GM21786 (cell line): ENCODE data around the gene TWSG1.
"Not testable (repeated sequence)": the region's sequence is repeated elsewhere in the genome, so short reads cannot be mapped to it uniquely, and the experiment has no call there.

Experiments used
- ATAC-seq: cut with Tn5 transposase; IDR thresholded peaks from one replicate; pipeline ENCODE4 v1.9.1; 2021; ENCODE audit not compliant: unreplicated experiment

TWSG1 gene

GRCh38 chr18:9386879-9387278 is 52.3 kb downstream of the TWSG1 start:
- ATAC-seq = no peak

GRCh38 chr18:9387891-9388290 is 53.3 kb downstream of the TWSG1 start:
- no peak for ATAC-seq

- no peak for ATAC-seq
These were observed 55.1 kb downstream of the TWSG1 start for GRCh38 chr18:9389706-9390105.

GRCh38 chr18:9392726-9393125 is 58.2 kb downstream of the TWSG1 start:
- no peak for ATAC-seq

GRCh38 chr18:9394046-9394445 is 59.5 kb downstream of the TWSG1 start:
- ATAC-seq = no peak

- ATAC-seq = no peak
These were observed 65.6 kb downstream of the TWSG1 start for GRCh38 chr18:9400197-9400596.

- no peak for ATAC-seq
These were observed 66.6 kb downstream of the TWSG1 start for GRCh38 chr18:9401176-9401575.

GRCh38 chr18:9402358-9403007 is 67.9 kb downstream of the TWSG1 start:
- ATAC-seq = not testable (repeated sequence)

- ATAC-seq = no peak
These were observed 69.4 kb downstream of the TWSG1 start for GRCh38 chr18:9403795-9404564.

GRCh38 chr18:9404565-9405060 is 70.0 kb downstream of the TWSG1 start:
- ATAC-seq = no peak

- ATAC-seq = no peak
These were observed 70.6 kb downstream of the TWSG1 start for GRCh38 chr18:9405130-9405529.

- no peak for ATAC-seq
These were observed 71.4 kb downstream of the TWSG1 start for GRCh38 chr18:9405977-9406376.

GRCh38 chr18:9410515-9410914 is 75.9 kb downstream of the TWSG1 start:
- no peak for ATAC-seq

GRCh38 chr18:9413576-9413975 is 79.0 kb downstream of the TWSG1 start:
- no peak for ATAC-seq

- no peak for ATAC-seq
These were observed 82.0 kb downstream of the TWSG1 start for GRCh38 chr18:9416563-9417072.

GRCh38 chr18:9417073-9417851 is 82.7 kb downstream of the TWSG1 start:
- ATAC-seq = no peak

- ATAC-seq = no peak
These were observed 83.6 kb downstream of the TWSG1 start for GRCh38 chr18:9418047-9418690.

- no peak for ATAC-seq
These were observed 85.5 kb downstream of the TWSG1 start for GRCh38 chr18:9419956-9420631.

- ATAC-seq = no peak
These were observed 86.7 kb downstream of the TWSG1 start for GRCh38 chr18:9421096-9421900.
